GM12875 (cell line): ENCODE data around the gene RASSF5.

ENCODE experiments used
- H3K4me3 ChIP-seq: one replicate; pipeline ENCODE4 v1.5.1; 2011; ENCODE audit warnings: low read depth, low read length, control low read depth
- CTCF ChIP-seq: IDR thresholded peaks from 2 replicates; pipeline ENCODE4 v1.5.1; 2011; ENCODE audit warnings: low read depth, mild to moderate bottlenecking, control low read depth, inconsistent platforms, low read length, moderate library complexity, borderline replicate concordance; ENCODE audit not compliant: insufficient read depth

RASSF5 gene

DNA sequence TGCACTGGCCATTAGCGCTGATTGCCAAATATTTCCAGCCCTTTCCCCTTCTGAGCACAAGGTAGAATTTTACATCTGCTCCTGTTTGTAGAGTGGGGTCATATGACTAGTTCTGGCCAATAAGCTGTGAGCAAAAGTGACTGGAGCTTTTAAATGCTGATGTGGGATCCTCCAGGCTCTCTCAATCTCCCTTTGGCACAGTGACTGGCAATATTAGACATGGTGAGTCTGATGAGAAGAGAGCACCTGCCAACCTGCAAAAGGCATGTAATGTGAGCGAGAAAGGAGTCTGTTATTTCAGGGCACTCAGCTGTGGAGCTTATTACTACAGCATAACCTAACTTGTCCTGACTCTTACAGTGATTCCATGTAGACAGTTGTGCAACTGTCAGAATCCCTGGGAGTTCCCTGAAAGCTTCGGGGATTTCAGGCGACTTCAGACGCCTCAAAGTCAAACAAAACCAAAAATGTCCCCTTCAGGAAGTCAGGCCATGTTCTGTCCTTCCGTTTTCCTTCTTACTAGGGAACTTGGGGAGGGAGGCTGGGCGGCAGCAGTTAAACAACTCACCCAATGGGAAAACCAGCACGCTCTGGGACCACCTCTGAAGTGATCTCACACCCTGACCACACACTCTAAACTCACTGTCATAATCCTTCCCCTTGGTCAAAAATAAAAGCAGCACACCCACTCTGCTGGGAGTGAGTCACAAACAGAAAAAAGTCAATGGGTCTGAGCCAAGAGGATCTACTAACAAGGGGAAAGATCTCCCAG lies 3.6 kb upstream of the RASSF5 start:
- no peak for TF ChIP-seq CTCF
- no peak overlapping the region for H3K4me3 ChIP-seq

DNA sequence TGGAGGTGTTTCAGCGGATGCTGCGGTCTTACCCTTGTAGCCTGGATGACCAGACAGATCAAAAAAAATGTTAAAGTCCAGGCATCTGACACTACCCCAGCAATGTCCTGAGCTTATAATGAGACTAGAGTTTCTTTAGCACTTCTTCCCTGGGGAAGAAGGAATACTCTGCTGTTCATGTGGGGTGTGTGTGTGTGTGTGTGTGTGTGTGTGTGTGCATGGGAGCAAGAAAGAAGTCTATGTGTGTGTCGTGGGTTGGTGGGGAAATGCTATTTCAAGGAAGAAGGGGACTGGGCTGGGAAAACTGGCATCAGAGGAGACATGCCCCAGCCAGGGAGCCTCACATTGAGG lies 3.0 kb upstream of the RASSF5 start:
- no peak for TF ChIP-seq CTCF
- no peak overlapping the region for H3K4me3 ChIP-seq

GRCh38 chr1:206505702-206506355 lies 1.5 kb upstream of the RASSF5 start:
- no peak overlapping the region for H3K4me3 ChIP-seq
- peak; percentile 46; the same call in 1 of the 2 replicates for TF ChIP-seq CTCF

DNA sequence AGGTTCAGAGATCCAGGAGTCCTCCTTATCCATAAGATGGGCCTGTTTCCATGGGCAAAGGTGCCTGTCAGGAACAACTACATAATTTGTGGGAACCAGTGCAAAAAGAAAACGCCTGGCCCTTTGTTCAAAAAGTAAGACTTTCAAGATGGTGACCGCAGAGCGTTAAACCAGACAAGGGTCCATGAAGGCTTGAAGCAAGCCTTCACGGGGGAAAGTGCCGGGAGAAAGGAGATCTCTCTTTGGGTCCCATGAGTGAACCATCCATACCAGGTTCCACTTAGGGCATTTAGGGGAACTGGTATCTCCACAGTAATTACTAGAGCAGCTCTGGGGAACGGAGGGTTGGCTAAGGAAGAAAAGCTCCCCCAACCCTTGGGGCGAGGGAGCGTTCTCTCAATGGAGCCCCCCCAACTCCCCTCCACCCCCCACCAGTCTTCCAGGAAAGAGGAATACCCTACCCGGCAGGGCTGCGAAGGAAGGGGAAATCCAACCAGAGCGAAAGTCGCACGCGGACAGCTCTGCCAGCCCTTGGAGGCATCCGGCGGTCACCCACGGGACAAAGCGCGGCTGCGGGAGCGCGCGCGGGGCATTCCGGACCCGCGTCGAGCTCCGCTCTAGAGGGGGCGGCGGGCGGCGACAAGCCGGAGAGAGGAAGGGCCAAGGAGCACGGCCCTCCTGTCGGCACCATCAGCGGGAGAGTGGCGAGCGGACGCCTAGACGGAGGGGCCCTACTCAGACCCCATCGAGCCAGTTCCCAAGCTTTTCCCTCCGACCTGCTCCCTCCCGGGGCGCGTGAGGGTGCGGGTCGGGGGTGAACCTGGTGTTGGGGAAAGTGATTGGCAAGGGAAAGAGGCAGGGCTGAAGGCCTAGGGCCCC lies 687 bp upstream of the RASSF5 start:
- no peak for TF ChIP-seq CTCF
- H3K4me3 ChIP-seq: peak overlapping the region; percentile 54

DNA sequence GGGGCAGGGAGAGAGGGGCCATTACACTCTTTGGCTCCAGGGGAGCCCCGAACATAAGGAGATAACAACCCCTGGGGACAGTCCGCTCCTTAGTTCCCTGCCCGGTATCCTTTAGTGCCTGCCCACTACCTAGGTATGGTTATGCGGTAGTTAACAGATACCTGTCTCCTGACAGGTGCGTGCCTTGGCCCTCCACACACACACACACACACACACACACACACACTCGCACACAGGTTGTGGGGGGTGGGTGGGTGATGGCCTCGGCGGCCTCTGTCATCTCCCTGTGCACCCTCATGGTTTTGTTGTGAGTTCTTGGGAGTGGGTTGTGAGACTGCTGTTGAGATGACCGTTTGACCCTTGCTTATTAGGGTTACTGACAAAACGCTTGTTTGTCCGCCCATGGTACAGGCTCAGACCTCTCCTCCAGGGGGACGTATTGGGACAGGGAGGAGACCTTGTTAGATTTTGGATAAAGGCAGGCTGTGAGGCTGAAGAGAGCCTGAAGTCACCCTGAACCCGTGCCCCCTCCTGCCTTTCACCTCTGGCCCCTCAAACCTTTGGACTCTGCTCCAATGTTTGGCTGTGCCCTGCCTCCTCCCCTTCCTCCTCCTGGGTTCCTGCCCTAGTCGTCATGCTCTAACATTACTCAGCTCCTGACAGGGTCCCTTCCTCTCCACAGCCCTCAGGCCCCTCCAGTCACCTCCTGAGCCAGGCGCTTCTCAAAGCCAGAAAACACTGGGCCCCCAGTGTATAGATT lies 979 bp downstream of the RASSF5 start:
- TF ChIP-seq CTCF: no peak
- peak overlapping the region; percentile 54 for H3K4me3 ChIP-seq

- no peak overlapping the region for H3K4me3 ChIP-seq
Measured at GRCh38 chr1:206508956-206509355, 1.6 kb downstream of the RASSF5 start.

More at GRCh38 chr1:206508956-206509355, 1.6 kb downstream of the RASSF5 start:
- no peak for TF ChIP-seq CTCF
